GM12878 (cell line): ENCODE data around the gene ZBED4. TPM values are rescaled to one million over a fixed set of nuclear protein-coding genes. Genes with fewer than 3 reads are reported as not detected.

ENCODE experiments used
- BCL11A ChIP-seq: IDR thresholded peaks from 2 replicates; pipeline ENCODE4 v1.6.1; 2011; ENCODE audit warnings: low read depth, low read length
- CBFB ChIP-seq: IDR thresholded peaks from 2 replicates; pipeline ENCODE4 v1.6.1; 2016; ENCODE audit warnings: antibody characterized with exemption, low read depth
- CBX5 ChIP-seq: sonication (generic); IDR thresholded peaks from 2 replicates; pipeline ENCODE4 v1.6.1; 2016; ENCODE audit warnings: low read depth, moderate library complexity, mild to moderate bottlenecking, inconsistent platforms
- CREB1 ChIP-seq: IDR thresholded peaks from 2 replicates; pipeline ENCODE4 v1.6.1; 2012; ENCODE audit warnings: low read depth, mild to moderate bottlenecking, inconsistent platforms
- EED ChIP-seq: sonication (generic); IDR thresholded peaks from 2 replicates; pipeline ENCODE4 v1.6.1; 2016; ENCODE audit warnings: antibody characterized with exemption, low read depth
- EP300 ChIP-seq, 2 experiments: fragments of 150-350 bp in 1 of 2; IDR thresholded peaks; 2 replicates each; pipeline ENCODE4 v1.6.1; 2011 to 2012; ENCODE audit warnings: low read depth in 2 of 2, low read length in 2 of 2, borderline replicate concordance in 1 of 2, improper control_type of control experiment in 1 of 2, inconsistent platforms in 1 of 2; ENCODE audit not compliant: control insufficient read depth in 1 of 2
- FOXK2 ChIP-seq: fragments of 450-650 bp; IDR thresholded peaks from 2 replicates; pipeline ENCODE4 v1.6.1; 2017; ENCODE audit warnings: mild to moderate bottlenecking, moderate library complexity
- IKZF2 ChIP-seq, 2 experiments: fragments of 450-650 bp; IDR thresholded peaks; 2 replicates each; pipeline ENCODE4 v1.6.1; 2017; ENCODE audit warnings: mild to moderate bottlenecking in 2 of 2, moderate library complexity in 2 of 2
- IRF4 ChIP-seq: IDR thresholded peaks from 2 replicates; pipeline ENCODE4 v1.6.1; 2011; ENCODE audit warnings: low read depth, low read length
- JUNB ChIP-seq: IDR thresholded peaks from 2 replicates; pipeline ENCODE4 v1.6.1; 2016; ENCODE audit warnings: antibody characterized with exemption, mild to moderate bottlenecking
- KLF5 ChIP-seq: fragments of 450-650 bp; IDR thresholded peaks from 2 replicates; pipeline ENCODE4 v1.6.1; 2014; ENCODE audit warnings: mild to moderate bottlenecking; ENCODE audit not compliant: partially characterized antibody
- PAX8 ChIP-seq: fragments of 450-650 bp; IDR thresholded peaks from 2 replicates; pipeline ENCODE4 v1.6.1; 2017; ENCODE audit warnings: mild to moderate bottlenecking, moderate library complexity
- PBX3 ChIP-seq: IDR thresholded peaks from 2 replicates; pipeline ENCODE4 v1.6.1; 2011; ENCODE audit warnings: mild to moderate bottlenecking, low read depth, low read length, moderate library complexity; ENCODE audit not compliant: insufficient replicate concordance
- POLR2A ChIP-seq: IDR thresholded peaks from 2 replicates; pipeline ENCODE4 v1.6.1; 2011; ENCODE audit warnings: low read depth, mild to moderate bottlenecking, low read length
- POLR2AphosphoS5 ChIP-seq: IDR thresholded peaks from 2 replicates; pipeline ENCODE4 v1.6.1; 2011; ENCODE audit warnings: mild to moderate bottlenecking, low read length, inconsistent platforms
- RFX5 ChIP-seq: IDR thresholded peaks from 2 replicates; pipeline ENCODE4 v1.6.1; 2011; ENCODE audit warnings: low read depth, low read length, improper control_type of control experiment
- RUNX3 ChIP-seq: IDR thresholded peaks from 2 replicates; pipeline ENCODE4 v1.6.1; 2012; ENCODE audit warnings: low read length, inconsistent platforms
- SIX5 ChIP-seq: IDR thresholded peaks from 2 replicates; pipeline ENCODE4 v1.6.1; 2011; ENCODE audit warnings: mild to moderate bottlenecking, low read depth, low read length, moderate library complexity; ENCODE audit not compliant: severe bottlenecking
- SMARCA5 ChIP-seq: fragments of 450-650 bp; IDR thresholded peaks from 2 replicates; pipeline ENCODE4 v1.6.1; 2017; ENCODE audit warnings: mild to moderate bottlenecking
- SPI1 ChIP-seq: IDR thresholded peaks from 2 replicates; pipeline ENCODE4 v1.6.1; 2011; ENCODE audit warnings: low read depth, mild to moderate bottlenecking, low read length, moderate library complexity, borderline replicate concordance; ENCODE audit not compliant: insufficient read depth
- YY1 ChIP-seq: IDR thresholded peaks from 2 replicates; pipeline ENCODE4 v1.6.1; 2011; ENCODE audit warnings: low read depth, mild to moderate bottlenecking, low read length
- ZNF274 ChIP-seq: IDR thresholded peaks from one replicate; pipeline ENCODE4 v1.8.0; 2011; ENCODE audit not compliant: insufficient read length, insufficient read depth
- polyA plus RNA-seq, 11 experiments: library from polyadenylated mRNA; depleted of rRNA in 4 of 11; unstranded in 6 of 11; stranded (reverse) in 5 of 11; fragments of >200 nt; fragmentation: Nextera tagmentation in 4 of 11; fragmentation: Illumina TruSeq in 1 of 11; extraction: Ambion mirVana in 4 of 11; extraction: Trizol in 1 of 11; gene quantifications; 1 replicate in 1 of 11; 2 replicates in 10 of 11; pipeline versions ENCODE4 v1.2.1 to v1.2.3, GENCODE V29; 2011 to 2016; ENCODE audit warnings: inconsistent platforms in 2 of 11, missing spikeins in 2 of 11, low read depth in 1 of 11
- total RNA-seq, 4 experiments: library from RNA; depleted of rRNA in 3 of 4; stranded (reverse); fragments of >200 nt in 3 of 4; fragmentation: Illumina TruSeq in 1 of 4; extraction: Trizol in 1 of 4; gene quantifications; 2 replicates each; pipeline versions ENCODE4 v1.2.1 to v1.2.3, GENCODE V29; 2013 to 2021
- TF ChIP-seq, protein P1 (sequence below): IDR thresholded peaks from 2 replicates; pipeline ENCODE4 v1.6.1; 2012; ENCODE audit warnings: improper control_type of control experiment, low read depth, low read length; ENCODE audit not compliant: insufficient replicate concordance
- TF ChIP-seq, protein P2 (sequence below), 3 experiments: IDR thresholded peaks in 2 of 3; conservative IDR thresholded peaks in 1 of 3; 2 replicates each; pipeline ENCODE4 v1.5.1; 2011; ENCODE audit warnings: low read depth in 3 of 3, low read length in 3 of 3, mild to moderate bottlenecking in 3 of 3, control low read depth in 2 of 3, moderate library complexity in 2 of 3, inconsistent platforms in 1 of 3, mixed read lengths in 1 of 3; ENCODE audit not compliant: control insufficient read depth in 2 of 3, insufficient read depth in 1 of 3; ENCODE audit errors: extremely low read depth in 1 of 3

ZBED4 gene
- total and polyA plus RNA-seq, 10 of the 15 experiments (the other 5 are each of a cell fraction or from before 2014, with no cell fraction given): 2.3 to 21.6 (median 12.8) TPM

DNA sequence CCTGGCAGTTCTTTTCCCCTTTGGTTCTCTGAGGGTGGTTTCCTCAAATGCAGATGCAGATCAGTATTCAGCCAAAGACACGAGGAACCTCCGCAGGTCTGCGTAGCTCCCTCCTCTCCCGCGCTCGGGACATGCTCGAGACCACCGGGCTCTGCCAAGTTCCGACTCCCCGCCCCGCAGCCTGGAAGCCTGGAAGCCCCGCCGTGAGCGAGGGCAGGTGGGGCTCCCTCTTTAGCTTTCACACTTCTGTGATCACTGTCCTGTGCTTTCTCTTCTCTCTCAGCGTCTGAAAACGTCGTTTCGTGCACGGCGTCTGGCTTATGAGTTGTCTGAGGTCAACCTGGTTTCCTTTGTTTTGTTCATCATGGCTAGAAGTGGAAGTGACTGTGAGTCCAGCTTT lies 26.6 kb downstream of the ZBED4 start (continued):
- TF ChIP-seq ZNF274 (no peak), EP300 (IDR thresholded peaks at IDR 0.05; ENCODE audit: borderline replicate concordance in 1 of 2, control insufficient read depth in 1 of 2, low read depth in 2 of 2, low read length in 2 of 2) (no peak), IKZF2 (IDR thresholded peaks at IDR 0.05) (peak in 1 of 2 experiments; percentile 21; a peak in 2 of 4 replicates), CBX5 (no peak), PAX8 (no peak), RFX5 (no peak), RUNX3 (peak; percentile 62), POLR2A (peak; percentile 57; the same call in 1 of the 2 replicates), POLR2AphosphoS5 (peak; percentile 45; the same call in 1 of the 2 replicates), CREB1 (0 out of 2 replicates have a peak, but pooled peaks have one; percentile 31), IRF4 (no peak), JUNB (no peak), SPI1 (no peak), FOXK2 (no peak), SMARCA5 (no peak), BCL11A (peak; percentile 14; the same call in 1 of the 2 replicates), KLF5 (no peak), CBFB (no peak), EED (peak; percentile 27; the same call in 1 of the 2 replicates), SIX5 (no peak), YY1 (0 out of 2 replicates have a peak, but pooled peaks have one; percentile 29), PBX3 (no peak)
- TF ChIP-seq, protein P1, sequence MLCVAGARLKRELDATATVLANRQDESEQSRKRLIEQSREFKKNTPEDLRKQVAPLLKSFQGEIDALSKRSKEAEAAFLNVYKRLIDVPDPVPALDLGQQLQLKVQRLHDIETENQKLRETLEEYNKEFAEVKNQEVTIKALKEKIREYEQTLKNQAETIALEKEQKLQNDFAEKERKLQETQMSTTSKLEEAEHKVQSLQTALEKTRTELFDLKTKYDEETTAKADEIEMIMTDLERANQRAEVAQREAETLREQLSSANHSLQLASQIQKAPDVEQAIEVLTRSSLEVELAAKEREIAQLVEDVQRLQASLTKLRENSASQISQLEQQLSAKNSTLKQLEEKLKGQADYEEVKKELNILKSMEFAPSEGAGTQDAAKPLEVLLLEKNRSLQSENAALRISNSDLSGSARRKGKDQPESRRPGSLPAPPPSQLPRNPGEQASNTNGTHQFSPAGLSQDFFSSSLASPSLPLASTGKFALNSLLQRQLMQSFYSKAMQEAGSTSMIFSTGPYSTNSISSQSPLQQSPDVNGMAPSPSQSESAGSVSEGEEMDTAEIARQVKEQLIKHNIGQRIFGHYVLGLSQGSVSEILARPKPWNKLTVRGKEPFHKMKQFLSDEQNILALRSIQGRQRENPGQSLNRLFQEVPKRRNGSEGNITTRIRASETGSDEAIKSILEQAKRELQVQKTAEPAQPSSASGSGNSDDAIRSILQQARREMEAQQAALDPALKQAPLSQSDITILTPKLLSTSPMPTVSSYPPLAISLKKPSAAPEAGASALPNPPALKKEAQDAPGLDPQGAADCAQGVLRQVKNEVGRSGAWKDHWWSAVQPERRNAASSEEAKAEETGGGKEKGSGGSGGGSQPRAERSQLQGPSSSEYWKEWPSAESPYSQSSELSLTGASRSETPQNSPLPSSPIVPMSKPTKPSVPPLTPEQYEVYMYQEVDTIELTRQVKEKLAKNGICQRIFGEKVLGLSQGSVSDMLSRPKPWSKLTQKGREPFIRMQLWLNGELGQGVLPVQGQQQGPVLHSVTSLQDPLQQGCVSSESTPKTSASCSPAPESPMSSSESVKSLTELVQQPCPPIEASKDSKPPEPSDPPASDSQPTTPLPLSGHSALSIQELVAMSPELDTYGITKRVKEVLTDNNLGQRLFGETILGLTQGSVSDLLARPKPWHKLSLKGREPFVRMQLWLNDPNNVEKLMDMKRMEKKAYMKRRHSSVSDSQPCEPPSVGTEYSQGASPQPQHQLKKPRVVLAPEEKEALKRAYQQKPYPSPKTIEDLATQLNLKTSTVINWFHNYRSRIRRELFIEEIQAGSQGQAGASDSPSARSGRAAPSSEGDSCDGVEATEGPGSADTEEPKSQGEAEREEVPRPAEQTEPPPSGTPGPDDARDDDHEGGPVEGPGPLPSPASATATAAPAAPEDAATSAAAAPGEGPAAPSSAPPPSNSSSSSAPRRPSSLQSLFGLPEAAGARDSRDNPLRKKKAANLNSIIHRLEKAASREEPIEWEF: no peak
- TF ChIP-seq, protein P2, sequence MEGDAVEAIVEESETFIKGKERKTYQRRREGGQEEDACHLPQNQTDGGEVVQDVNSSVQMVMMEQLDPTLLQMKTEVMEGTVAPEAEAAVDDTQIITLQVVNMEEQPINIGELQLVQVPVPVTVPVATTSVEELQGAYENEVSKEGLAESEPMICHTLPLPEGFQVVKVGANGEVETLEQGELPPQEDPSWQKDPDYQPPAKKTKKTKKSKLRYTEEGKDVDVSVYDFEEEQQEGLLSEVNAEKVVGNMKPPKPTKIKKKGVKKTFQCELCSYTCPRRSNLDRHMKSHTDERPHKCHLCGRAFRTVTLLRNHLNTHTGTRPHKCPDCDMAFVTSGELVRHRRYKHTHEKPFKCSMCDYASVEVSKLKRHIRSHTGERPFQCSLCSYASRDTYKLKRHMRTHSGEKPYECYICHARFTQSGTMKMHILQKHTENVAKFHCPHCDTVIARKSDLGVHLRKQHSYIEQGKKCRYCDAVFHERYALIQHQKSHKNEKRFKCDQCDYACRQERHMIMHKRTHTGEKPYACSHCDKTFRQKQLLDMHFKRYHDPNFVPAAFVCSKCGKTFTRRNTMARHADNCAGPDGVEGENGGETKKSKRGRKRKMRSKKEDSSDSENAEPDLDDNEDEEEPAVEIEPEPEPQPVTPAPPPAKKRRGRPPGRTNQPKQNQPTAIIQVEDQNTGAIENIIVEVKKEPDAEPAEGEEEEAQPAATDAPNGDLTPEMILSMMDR (IDR thresholded peaks at IDR 0.05 in 2 of 3, conservative IDR thresholded peaks at IDR 0.05 in 1 of 3; ENCODE audit: control insufficient read depth in 2 of 3, extremely low read depth in 1 of 3, insufficient read depth in 1 of 3, low read depth in 3 of 3, low read length in 3 of 3): no peak
